Measurements from ENCODE around the gene GFRA4. TPM values are rescaled to one million over a fixed set of nuclear protein-coding genes. Genes with fewer than 3 reads are reported as not detected.

Gene GFRA4
- total RNA-seq, 1 donor = not detected

DNA sequence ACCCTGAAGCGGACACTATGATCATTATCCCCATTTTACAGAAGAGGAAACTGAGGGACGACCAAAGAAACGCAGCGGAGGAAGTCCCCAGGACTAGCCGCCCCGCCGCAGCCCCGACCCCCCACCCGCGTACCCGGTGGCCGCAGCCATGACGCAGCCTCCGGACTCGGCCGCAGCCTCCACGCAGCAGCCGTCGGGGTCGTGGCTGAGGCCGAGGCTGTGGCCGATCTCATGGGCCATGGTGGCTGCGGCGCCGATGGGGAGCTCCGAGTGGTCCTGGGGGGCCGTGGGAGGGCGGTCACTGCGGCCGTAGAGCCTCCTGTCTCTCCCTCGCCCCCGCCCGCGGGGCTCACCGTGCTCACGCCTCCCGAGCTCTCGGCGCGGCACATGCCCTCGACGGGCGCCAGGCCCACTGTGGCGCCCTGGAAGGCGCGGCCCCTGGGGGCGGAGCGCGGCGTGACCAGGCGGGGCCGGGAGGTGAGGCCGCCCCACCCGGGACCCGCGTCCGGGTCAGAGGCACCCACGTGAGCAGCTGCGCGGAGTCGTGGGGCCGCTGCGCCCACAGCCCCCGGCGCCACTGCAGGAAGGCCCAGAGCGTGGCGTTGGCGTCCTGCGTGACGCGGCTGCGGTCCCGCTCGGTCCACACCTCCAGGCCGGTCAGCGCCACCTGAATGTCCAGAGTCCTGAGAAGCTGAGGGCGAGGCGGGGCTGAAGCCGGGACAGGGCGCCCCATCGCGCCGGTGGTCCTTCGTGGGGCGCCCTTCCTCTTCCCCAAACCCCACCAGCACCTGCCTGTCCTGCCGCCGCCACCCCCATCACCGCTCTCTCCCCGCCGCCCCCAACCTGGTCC lies 10.2 kb upstream of the GFRA4 start:
- Histone ChIP-seq H3K79me2 (ENCODE audit: insufficient read depth, low read length) (no peaks in the 10 kb centered on the region), H3K9me3 (ENCODE audit: low read depth, low read length) (no peaks in the 10 kb centered on the region), H3K4me1 (ENCODE audit: insufficient read depth, low read length) (no peaks in the 10 kb centered on the region), H4K20me1 (ENCODE audit: insufficient read depth, low read length) (no peaks in the 10 kb centered on the region), H3K4me2 (ENCODE audit: insufficient read depth, low read length) (no peak overlapping the region), H3K27me3 (ENCODE audit: insufficient read depth, low read length) (peaks cover 23% of the 10 kb centered on the region), H3K36me3 (ENCODE audit: insufficient read depth, low read length) (no peaks in the 10 kb centered on the region), H2AFZ (ENCODE audit: low read length) (no peak overlapping the region), H3K4me3 (ENCODE audit: insufficient read depth, low read length) (no peak overlapping the region), H3K27ac (ENCODE audit: low read depth, low read length) (no peak overlapping the region)
- TF ChIP-seq, protein P1, sequence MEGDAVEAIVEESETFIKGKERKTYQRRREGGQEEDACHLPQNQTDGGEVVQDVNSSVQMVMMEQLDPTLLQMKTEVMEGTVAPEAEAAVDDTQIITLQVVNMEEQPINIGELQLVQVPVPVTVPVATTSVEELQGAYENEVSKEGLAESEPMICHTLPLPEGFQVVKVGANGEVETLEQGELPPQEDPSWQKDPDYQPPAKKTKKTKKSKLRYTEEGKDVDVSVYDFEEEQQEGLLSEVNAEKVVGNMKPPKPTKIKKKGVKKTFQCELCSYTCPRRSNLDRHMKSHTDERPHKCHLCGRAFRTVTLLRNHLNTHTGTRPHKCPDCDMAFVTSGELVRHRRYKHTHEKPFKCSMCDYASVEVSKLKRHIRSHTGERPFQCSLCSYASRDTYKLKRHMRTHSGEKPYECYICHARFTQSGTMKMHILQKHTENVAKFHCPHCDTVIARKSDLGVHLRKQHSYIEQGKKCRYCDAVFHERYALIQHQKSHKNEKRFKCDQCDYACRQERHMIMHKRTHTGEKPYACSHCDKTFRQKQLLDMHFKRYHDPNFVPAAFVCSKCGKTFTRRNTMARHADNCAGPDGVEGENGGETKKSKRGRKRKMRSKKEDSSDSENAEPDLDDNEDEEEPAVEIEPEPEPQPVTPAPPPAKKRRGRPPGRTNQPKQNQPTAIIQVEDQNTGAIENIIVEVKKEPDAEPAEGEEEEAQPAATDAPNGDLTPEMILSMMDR (IDR thresholded peaks at IDR 0.05; ENCODE audit: extremely low read depth, low read depth, low read length) = no peak
- DNase-seq (ENCODE audit: insufficient read length, low spot score, missing footprints) = peak; percentile 65

DNA sequence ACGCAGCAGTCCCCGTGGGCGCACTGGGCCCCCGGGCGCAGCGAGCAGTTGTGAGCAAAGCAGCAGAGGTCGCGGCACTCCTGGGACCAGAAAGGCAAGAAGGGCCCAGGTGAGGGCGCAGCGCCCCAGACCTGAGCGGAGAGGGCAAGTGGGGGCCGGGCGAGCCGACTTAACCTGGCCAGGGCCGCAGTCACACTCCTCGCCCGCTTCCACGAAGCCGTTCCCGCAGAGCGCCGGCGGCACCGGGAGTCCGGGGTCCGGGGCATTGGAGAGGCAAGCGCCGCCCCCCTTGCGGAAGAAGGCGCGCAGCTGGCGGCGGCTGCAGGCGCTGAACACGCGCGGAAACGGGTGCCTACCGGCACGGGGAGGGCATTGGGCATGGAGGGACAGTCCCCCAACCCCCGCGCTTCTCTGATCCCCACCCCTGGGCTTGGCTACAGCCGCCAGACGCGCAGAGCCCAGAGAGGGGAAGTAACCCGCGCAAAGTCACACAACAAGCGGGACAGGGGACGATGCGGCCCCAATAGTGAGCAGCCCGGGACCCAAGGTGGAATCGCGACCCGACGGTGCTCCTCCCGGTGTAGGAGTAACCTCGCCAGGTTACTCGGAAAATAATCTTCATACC lies 9.5 kb upstream of the GFRA4 start:
- Histone ChIP-seq H3K9me3 (ENCODE audit: low read depth, low read length) (no peaks in the 10 kb centered on the region), H3K27me3 (ENCODE audit: insufficient read depth, low read length) (peaks cover 23% of the 10 kb centered on the region), H3K4me2 (ENCODE audit: insufficient read depth, low read length) (no peak overlapping the region), H3K36me3 (ENCODE audit: insufficient read depth, low read length) (no peaks in the 10 kb centered on the region), H3K79me2 (ENCODE audit: insufficient read depth, low read length) (no peaks in the 10 kb centered on the region), H3K4me3 (ENCODE audit: insufficient read depth, low read length) (no peak overlapping the region), H2AFZ (ENCODE audit: low read length) (no peak overlapping the region), H3K27ac (ENCODE audit: low read depth, low read length) (no peak overlapping the region), H4K20me1 (ENCODE audit: insufficient read depth, low read length) (no peaks in the 10 kb centered on the region), H3K4me1 (ENCODE audit: insufficient read depth, low read length) (no peaks in the 10 kb centered on the region)
- TF ChIP-seq, protein P1 (IDR thresholded peaks at IDR 0.05; ENCODE audit: extremely low read depth, low read depth, low read length) = no peak
- peak; percentile 88 for DNase-seq (ENCODE audit: insufficient read length, low spot score, missing footprints)

DNA sequence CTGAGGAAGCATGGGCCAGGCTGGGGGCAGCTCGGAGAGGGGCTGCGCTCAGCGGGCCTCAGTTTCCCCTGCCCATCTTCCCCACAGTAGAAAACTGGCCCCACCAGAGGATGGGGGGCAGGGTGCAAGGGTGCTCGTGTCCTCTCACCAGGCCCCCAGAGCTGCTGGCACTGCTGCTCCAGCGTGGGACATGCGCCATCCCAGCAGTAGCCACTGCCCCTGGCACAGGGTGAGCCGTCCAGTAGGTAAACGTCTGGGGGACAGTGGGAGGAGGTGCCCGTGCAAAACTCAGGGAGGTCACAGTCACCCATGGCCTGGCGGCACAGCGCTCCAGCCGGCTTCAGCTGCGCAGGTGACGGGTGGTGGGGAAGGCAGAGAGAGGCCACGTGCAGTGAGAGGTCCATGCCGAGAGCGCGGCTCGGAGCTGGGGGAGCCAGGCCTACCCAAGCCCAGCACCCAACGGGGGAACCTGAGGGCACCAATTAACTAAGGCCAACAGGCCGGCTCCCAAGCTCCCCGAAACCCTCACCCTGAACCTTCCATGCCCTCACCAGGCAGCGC lies 8.9 kb upstream of the GFRA4 start:
- peaks cover 23% of the 10 kb centered on the region for H3K27me3 ChIP-seq (ENCODE audit: insufficient read depth, low read length)
- peak; percentile 81 for DNase-seq (ENCODE audit: insufficient read length, low spot score, missing footprints)

More for the DNA sequence above, 8.9 kb upstream of the GFRA4 start:
- Histone ChIP-seq H4K20me1 (ENCODE audit: insufficient read depth, low read length) (no peaks in the 10 kb centered on the region), H3K4me3 (ENCODE audit: insufficient read depth, low read length) (no peak overlapping the region), H3K4me2 (ENCODE audit: insufficient read depth, low read length) (no peak overlapping the region), H3K36me3 (ENCODE audit: insufficient read depth, low read length) (no peaks in the 10 kb centered on the region), H3K79me2 (ENCODE audit: insufficient read depth, low read length) (no peaks in the 10 kb centered on the region), H3K27ac (ENCODE audit: low read depth, low read length) (no peak overlapping the region), H2AFZ (ENCODE audit: low read length) (no peak overlapping the region), H3K9me3 (ENCODE audit: low read depth, low read length) (no peaks in the 10 kb centered on the region), H3K4me1 (ENCODE audit: insufficient read depth, low read length) (no peaks in the 10 kb centered on the region)
- TF ChIP-seq, protein P1 (IDR thresholded peaks at IDR 0.05; ENCODE audit: extremely low read depth, low read depth, low read length) = no peak
